PC-9 (cell line): ENCODE data around the gene KLHL4.

Source experiments
- CTCF ChIP-seq: fragments of 200-600 bp; sonication (generic); conservative IDR thresholded peaks from 2 replicates; pipeline ENCODE4 v1.6.1; 2017; ENCODE audit warnings: mixed run types, antibody characterized with exemption, mild to moderate bottlenecking, moderate library complexity
- EZH2 ChIP-seq: fragments of 200-600 bp; sonication (generic); IDR thresholded peaks from 2 replicates; pipeline ENCODE4 v1.8.0; 2017; ENCODE audit warnings: antibody characterized with exemption, low read depth

- TF ChIP-seq CTCF = no peak
- TF ChIP-seq EZH2 = no peak
Observed at GRCh38 chrX:87517571-87518141, at the start of gene KLHL4.
